ENCODE data around the gene SLC25A38. TPM values are rescaled to one million over a fixed set of nuclear protein-coding genes. Genes with fewer than 3 reads are reported as not detected.

Gene SLC25A38
- total RNA-seq, 4 donors from 2014 or later, result 18.8 to 25.7 (median 22.8) TPM

- TF ChIP-seq CTCF (IDR thresholded peaks at IDR 0.05), result no peak
- DNase-seq (ENCODE audit: low spot score) (no peak), ATAC-seq (ENCODE audit: low FRiP score) (no peak)
These were observed 24.8 kb downstream of the SLC25A38 start for GRCh38 chr3:39407773-39408492.

GRCh38 chr3:39408493-39409372 lies 25.6 kb downstream of the SLC25A38 start:
- ATAC-seq (ENCODE audit: low FRiP score), result no peak
- TF ChIP-seq CTCF (IDR thresholded peaks at IDR 0.05), result no peak
- no peak for DNase-seq (ENCODE audit: low spot score)

GRCh38 chr3:39409514-39410136 lies 26.5 kb downstream of the SLC25A38 start:
- ATAC-seq (ENCODE audit: low FRiP score) (no peak), DNase-seq (ENCODE audit: low spot score) (no peak)
- no peak for TF ChIP-seq CTCF (IDR thresholded peaks at IDR 0.05)

- no peak for DNase-seq (ENCODE audit: low spot score)
- ATAC-seq (ENCODE audit: low FRiP score), result no peak
- TF ChIP-seq CTCF (IDR thresholded peaks at IDR 0.05), result no peak
These were observed 27.7 kb downstream of the SLC25A38 start for GRCh38 chr3:39410893-39411292.

GRCh38 chr3:39412668-39413260 lies 29.6 kb downstream of the SLC25A38 start:
- no peak for TF ChIP-seq CTCF (IDR thresholded peaks at IDR 0.05)
- DNase-seq (ENCODE audit: low spot score) (no peak), ATAC-seq (ENCODE audit: low FRiP score) (no peak)

- TF ChIP-seq CTCF (IDR thresholded peaks at IDR 0.05), result no peak
- peak; percentile 19 for ATAC-seq (ENCODE audit: low FRiP score)
- no peak for DNase-seq (ENCODE audit: low spot score)
These were observed 30.7 kb downstream of the SLC25A38 start for GRCh38 chr3:39413691-39414420.

Measured in omental fat pad (tissue), 4 donors.